NCI-H1694 (cell line): ENCODE data around the gene FOXP4.

Experiments
- DNase-seq: peaks from one replicate; lab custom pipeline; 2025; lab: John Stamatoyannopoulos, UW

Gene FOXP4

DNA sequence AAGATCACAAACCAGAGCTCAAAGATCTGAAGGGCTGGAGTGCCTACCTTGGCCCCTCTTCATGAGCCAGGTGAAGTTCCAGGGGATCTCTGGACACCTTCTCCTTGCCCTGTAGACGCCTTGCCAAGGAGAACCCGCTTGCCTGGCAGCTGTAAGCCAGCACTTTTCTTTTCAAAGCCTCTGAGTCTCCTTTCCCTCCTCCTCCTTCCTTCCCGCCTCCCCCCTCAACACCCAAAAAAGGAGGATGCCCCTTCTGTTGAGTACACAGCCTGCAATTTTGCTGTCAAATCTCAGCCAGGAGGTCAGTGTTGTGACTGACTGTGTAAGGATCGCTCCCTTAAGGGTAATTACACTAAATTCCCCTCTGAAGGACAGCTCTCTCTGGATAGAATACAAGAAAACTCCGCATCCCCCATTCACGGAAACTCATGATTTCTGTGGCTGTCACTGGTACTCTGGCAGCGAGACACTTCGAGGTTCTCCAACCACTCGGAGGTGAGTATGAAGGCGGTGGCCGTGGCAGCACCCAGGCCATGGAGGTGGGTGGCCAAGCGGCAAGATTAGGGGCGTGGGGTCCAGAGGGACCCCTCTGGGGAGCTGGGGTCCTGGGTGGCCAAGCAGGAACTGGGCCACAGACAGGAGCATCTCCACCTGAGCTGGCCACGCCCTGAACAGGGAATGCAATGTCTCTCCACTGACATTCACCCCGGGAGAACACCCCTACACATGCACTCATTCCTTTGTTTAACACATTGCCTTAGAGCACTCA is 23.2 kb upstream of the FOXP4 start:
- DNase-seq, result no peak

DNA sequence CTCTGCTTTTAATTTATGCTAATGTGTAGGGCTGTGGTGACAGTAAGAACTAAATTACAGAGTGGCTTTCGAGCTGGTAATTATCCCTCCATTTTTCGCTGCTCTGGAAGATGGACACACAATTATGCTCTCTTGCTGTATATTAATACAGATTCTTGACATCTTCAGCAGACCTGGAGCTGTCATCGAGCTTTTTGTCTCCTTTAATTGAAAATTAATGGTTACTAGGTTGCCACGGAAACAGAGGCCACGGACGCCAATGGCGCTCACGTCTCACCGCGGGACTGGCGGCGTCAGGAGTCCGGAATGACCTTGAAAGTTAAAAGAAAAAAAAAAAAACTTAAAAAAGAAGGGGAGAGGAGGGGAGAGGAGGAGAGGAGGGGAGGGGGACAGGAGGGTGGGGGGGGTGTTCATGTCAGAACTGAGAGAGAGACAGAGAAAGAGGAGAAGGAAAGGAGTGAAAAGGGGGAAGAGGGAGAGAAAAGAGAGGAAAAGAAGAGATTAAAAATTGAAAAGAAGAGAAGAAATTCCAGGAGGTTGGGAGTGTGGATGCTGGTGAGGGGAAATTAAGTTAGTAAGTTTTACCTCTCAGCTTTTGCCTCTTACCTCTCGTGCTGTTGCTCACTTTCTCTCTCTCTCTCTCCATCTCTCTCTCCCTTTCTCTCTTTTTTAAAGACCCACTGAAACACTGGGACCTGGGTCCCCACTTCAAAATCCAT is 22.1 kb upstream of the FOXP4 start:
- no peak for DNase-seq

DNA sequence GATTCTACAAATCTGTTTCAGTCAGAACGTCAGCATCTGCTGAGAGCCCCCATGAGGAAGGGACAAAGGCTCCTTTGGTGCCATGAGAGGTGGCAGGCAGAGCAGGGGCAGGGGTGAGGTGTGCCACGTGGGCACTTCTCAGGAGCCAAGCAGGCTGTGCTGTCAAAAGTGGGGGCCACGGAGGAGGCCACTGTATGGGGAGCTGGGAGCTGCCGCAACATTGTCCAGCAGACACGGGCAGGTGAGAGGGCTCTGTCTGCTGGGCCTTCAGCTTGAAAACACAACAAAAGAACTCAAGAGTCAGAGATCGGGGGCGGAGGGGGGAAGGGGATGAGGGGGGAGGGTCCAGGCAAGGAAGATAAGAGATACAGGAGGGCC is 21.6 kb upstream of the FOXP4 start:
- no peak for DNase-seq

DNA sequence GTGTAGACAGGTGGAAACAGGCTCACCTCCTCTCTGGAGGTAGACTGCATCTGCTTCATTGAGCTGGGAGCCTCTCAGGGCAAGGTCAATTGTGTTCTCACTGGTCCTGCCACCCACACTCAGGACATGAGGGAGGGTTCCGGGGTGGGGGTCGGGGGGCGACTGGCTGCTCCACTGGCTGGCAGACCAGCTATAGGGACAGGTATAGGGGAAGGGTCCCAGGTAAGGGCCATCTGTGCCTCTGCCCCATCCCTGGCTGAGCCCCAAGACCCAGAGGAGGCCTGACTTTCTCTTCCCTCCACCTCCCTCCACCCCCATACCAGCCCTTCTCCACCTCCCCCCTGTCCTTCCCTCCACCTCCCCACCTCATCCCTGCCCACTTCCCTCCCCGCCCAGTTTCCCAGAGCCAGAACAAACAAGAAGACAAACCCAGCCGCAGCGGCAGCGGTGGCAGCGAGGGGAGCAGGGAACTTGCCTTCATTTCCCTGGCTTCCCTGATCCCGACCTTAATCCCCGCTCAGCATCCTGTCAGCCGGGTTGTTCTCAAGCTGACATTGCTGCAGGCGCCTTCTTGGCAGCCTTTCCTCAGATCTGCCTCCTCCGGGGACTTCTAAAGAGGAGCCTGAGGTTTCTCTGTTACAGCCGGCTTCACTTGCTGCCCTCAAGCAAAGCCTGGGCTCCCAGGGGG is 18.3 kb upstream of the FOXP4 start:
- DNase-seq, result no peak

DNA sequence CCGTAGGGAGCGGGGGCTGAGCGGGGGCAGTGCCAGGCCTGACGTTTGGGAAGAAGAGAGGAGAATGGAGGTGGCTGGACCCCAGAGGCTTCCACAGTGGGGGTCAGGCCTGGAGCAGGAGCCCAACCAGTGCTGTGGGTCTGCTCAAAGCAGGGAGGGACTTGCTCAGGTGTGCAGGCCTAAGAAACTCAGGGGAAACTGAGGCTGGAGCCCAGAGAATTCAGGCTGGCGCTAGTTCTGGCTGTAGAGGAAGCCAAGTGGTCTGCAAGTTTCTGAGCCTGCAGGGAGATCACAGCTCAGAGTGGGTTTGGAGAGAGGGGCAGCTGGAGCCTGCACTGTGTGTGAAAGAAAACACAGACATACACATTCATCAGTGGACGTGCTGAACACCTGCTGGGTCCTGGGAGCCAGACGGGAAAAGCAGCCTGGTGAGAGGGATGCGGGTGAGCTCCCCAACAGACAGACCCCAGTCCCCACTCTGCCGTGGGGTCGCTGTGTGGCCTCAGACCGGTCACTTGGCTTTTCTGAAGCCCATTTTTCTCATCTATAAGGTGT is 17.7 kb upstream of the FOXP4 start:
- no peak for DNase-seq

DNA sequence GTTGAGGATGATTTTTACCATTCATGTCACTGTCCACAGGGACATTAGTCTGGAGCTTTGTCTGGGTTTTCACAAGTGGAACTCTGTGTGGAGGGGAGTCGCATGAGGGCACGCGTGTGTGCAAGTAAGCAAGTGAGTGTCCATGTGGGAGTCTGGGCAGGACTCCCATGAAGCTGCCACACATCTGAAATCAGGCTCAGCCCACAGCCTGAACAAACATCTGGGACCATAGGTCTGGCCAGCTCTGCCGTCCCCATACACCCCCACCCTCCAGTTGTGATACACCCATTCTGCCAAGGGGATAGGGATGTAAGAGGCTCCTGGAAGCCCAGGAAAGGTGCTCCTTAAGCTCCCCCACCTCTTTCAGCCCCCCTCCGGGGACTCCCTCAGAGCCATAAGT is 17.1 kb upstream of the FOXP4 start:
- DNase-seq, result no peak

DNA sequence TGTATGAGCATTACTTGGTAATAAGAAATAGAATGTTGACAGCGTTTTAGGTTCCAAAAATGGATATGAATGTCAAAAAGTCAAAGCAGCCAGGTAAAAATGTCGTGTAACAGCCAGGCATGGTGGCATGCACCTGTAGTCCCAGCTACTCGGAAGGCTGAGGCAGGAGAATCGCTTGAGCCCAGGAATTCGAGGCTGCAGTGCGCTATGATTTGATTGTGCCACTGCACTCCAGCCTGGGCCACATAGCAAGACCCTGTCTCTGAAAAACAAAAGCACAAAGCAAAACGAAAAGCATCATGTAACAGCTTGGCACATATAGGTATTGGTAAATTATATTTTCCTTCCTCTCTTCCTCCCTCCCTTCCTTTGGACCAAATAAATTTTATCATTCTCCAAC is 16.2 kb upstream of the FOXP4 start:
- no peak for DNase-seq

DNA sequence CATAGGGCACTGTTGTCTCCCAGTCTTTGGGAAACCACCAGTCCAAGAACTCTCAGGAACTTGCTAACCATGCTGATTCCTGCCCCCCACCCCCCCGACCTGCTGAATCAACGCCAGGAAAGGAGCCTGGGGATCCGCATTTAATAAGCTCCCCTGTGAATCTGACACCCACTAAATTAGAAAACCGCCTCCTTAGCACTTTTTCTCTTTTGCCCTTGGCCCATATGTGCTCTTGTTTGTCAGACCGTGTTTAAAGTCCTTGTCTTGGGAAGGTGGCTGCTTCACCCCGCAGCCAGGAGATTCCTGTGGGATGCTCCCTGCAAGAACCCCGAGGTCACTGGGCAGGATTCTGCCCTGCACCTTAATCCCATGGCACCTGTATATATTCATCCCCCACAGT is 15.7 kb upstream of the FOXP4 start:
- no peak for DNase-seq

DNA sequence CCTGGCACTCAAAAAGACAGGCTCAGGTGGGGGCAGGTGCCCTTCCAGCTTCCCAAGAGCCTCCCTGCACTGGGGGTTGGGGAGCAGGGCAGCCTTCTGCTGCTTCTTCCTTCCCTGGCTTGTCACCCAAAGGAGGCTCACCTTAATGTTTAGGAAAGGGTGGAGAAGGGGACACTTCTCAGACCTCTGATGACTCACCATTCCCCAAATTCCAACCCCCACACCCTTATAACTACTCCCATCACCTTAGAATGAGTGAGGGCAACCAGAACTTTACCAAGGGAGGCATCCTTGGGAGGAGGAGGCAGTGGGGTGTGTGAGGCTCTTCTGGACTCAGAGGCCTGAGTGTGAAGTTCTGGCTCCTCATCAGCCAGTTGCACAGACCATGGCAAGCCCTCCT is 15.2 kb upstream of the FOXP4 start:
- no peak for DNase-seq

DNA sequence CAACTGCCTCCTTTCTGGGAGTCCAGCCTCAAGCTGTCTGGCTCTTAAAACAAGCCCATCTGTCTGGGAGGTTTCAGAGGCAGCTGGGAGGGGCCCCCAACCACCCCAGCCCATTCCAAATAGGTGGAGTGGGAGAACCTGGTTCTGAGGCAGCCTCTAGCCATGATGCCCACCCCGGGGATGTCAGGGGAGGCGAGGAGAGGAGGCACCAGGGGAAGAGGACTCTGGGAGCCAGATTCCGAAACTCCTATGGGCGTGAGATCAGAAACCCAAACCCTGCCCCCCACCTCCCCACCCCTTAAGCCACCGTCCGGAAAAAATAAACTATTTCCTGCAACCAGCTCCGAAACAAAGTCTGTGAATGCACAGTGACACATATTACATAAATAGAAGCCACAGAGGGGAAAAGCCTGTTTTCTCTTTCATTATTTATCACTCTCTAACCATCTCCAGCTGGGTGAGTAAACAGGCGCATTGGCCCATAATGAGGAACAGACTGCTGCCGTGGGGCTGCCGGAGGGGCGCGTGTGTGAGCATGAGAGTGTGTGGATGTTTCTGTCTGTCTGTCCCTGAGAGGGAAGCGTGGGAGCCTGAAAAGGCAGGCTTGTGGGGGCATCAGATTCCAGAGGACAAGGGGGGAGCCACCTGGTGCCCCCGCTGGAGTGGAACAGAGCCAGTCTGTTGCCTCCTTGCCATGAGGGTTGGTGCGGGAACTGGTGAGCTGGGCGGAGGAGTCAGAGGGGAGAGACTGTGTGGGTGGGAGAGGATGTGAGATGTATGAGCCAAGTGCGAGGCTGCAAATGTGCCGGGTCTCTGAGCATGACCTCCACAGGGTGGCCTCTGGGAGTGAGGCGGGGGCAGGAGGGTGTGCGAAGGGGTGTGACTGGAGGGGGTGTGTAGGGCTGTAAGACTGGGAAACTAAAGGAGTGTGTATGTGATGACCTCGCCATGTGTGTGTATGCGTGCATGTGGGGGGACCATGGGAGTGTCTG is 14.3 kb upstream of the FOXP4 start:
- peak; percentile 45 for DNase-seq

DNA sequence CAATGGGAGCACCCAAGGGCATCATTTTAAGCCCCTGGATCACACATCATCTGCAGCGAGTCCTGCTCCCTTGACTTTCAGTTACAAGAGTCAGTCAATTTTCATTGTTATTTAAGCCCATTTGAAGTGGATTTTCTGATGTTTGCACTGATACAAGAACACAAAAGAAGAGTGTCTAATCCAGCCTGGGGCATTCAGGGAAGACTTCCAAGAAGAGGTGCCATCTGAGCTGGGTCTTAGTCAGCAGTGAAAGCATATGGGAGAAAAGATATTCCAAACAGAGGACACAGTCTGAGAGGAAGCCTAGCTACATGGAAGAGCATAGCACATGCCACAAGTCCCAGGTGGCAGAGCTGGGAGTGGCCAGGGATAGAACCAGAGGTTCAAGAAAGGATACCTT is 10.4 kb upstream of the FOXP4 start:
- no peak for DNase-seq

DNA sequence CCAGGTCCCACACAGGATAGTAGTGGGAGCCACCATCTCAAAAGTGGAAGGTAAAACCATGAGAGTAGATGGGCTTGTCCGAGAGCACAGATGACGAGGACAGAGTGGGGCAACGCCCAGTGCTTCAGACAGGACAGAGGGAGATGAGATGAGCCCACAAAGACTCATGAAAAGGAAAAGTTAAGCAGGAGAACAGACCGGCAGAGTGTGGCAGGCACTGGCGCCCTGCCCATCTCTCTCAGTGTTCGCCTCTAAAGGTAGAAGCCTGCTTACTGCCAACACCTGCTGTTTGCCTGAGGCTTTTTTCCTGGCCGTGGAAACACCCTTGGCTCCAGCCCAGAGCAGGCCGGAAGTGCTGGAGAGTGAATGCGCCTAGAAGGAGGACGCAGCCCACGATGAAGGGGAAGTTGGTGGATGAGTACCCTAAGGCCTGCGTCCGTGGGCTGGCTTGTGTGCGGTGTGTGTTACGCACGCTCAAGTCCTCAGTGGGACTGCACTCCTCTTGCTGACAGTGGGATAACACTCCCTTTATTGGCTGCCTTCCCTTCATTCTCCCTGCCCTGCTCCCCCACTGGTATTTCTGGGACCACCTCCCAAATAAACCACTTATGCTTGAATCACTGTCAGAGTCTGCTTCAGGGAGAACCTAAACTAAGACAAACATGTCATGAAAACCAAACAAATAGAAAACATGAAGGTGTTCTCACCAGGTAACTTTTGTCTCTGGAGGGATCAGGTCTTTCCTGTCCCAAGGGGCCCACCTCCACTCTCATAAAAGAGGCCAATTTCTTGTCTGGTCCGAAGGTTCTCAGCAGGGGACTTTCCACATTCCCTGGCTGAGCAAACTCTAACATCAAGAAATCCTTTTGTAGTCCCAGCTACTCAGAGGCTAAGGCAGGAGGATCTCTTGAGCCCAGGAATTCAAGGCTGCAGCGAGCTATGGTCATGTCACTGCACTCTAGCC is 9.1 kb upstream of the FOXP4 start:
- DNase-seq, result no peak

DNA sequence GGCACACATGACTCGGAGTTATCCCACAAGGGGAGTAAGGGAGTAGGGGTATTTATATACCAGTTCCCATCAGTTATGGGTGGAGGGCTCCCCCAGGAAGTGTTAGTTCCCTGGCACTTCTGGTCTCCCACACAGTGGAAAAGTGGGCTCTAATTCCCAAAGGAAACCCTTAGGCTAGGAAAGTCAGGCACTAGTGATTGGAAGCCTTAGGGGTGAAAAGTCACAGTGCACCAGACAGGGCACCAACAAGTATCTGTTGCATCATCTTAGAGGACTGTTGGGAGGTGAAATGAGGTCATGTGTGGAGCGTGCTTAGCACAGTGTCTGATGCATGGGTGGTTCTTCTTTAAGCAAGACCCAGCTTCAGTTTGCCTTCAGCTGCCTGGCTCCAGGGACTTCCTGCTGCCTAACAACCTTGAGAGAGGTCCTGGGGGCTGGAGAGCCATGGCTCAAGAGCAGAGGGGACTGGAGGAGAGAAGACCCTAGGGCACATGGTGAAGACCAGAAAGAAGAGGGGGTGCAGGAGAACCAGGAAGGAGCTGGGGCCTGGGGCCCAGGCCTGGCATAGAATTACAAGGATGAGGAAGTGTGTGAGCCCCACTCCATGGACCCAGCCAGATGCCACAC is 7.5 kb upstream of the FOXP4 start:
- DNase-seq, result no peak

DNA sequence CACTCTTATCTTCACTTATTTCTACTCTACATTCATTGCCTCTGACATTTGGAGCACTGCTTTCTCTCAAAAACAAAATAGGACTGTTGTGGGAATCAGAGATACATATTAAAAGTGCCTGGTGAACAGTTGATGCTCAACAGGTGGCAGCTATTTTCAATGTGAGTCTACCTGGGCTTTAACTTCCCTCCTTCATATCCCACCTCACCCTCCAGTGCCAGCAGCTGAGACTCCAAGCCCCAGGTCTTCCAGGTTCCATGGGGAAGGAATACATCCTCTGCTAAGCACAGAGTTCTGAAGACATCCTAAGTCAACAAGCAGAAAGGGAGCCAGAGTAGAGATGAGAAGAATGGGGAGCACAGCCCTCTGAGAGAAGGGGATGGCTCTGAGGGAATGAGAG is 7.0 kb upstream of the FOXP4 start:
- no peak for DNase-seq

DNA sequence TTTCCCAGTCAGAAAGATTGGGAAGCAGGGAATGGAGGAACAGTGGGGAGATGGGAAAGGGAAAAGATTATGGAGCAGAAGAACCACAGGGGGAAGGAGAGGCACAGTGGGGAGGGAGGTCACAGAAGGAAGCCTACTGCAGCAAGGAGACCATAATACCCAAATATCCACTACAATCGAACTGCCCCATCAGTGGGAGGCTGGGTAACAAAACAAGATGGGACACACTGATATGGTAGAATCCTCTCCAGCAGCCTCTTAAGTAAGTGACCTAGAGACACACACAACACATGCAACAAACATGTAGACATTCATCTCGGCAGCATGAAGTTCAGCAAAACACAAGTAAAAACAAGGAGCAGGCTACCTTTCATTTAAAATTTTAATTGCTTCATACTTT is 4.8 kb upstream of the FOXP4 start:
- DNase-seq, result no peak

DNA sequence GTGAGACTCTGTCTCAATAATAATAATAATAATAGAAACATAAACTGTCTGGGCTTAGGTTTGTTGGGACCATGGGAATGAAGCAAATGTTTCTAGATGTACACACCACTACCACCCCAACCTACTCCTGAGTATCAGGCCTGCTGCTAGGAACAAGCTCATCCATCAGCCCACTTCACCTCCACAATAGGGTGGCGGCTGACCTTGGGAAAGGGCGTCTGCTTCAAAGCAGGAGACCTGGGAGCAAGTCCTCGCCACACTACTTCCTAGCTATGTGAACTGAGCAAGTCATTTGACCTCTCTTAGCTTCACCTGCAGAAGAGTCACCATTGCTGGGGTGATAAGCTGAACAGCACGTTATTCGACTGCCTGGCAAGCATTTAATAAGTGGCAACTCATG is 3.1 kb upstream of the FOXP4 start:
- no peak for DNase-seq

DNA sequence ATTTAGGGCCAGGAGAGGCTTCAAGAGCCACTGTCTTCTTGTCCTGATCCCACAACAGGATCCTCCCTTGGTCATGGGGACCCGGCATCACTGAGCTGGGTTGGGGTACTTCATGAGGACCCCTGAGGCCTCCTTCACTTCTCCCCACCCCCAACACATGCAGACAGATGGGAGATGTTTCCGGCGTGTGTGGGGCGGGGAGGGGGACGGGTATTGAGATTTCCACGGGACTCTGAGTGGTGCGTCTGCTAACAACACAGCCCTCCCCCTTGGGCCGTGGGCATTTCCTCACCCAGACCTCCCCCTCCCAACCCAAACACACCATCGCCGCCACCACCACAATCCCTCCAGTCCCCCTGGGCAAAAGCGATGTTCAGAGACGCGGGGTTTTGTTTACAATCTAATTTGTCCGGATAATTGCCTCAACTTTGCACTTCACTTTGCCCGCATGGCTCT is 906 bp upstream of the FOXP4 start:
- no peak for DNase-seq

DNA sequence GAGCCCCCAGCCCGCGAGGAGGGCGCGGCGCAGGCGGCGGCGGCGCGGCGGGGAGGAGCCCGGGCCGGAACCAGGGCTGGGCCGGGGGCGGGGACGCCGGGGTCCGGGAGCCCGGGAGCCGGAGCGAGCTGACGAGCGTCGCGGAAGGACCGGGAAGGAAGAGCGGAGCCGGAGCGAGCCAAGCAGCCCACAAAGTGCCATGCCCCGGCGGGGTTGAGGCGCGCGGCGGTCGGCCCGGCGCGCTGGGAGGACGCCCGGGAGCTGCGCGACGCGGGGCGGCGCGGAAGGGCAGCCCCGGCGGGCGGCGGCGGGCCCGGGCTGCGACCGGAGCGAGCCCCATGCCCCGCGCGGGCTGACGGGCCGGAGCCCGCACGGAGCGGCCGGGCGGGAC is 289 bp downstream of the FOXP4 start:
- DNase-seq, result no peak

DNA sequence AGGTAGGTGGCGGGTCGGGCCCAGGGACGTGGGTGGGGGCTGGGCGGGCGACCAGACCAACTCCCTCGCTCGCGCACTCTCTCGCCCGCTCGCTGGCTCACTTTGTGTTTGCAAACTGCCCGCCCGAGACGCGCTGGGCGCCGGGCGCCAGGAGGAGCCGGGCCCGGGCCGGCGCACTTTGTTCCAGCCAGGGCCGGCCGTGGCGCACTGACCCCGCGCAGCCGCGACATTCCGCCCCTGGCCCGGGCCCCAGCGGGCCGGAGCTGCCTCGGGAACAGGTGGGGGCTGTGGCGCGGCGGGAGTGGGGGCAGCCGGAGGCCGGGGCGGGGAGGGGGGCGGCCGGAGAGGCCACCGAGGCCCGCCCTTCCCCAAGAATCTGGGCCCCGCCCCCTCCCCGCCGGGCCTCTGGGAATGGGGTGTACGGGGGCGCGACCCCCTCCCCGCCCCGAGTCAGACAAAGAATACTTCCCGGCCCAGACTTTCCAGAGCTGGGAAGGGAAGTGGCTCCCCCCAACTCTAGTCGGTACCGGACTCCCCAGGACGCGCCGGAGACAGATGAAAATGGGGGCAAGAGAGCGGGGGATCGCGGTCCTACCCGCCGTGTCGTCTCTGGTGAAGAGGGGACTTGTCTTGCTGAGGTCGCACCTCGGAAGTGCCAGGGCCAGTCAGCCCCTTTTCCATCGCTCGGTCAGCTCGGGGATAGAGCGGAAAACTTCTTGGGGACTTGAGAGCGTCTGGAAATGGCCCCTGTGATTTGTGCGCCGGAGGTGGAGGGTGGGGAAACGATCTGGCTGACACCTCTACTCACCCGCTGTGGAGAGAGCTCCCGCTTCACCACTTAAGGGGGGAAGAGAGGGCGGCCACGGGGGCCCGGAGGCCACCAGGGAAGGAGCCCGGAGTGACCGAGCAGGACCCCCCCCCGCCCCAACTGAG is 951 bp downstream of the FOXP4 start:
- DNase-seq, result no peak
